HFF-Myc (cell line): ENCODE data around the gene KIRREL3.

Source experiments
- DNase-seq: peaks from one replicate; pipeline ENCODE4 v3.0.0-alpha.2; 2011; ENCODE audit warnings: low read depth; ENCODE audit errors: extremely low read depth
- H3K4me3 ChIP-seq: replicated peaks from 2 replicates; pipeline ENCODE4 v1.5.1; 2011; ENCODE audit warnings: low read depth, mild to moderate bottlenecking, control low read depth, low read length
- CTCF ChIP-seq: IDR thresholded peaks from 2 replicates; pipeline ENCODE4 v1.5.1; 2012; ENCODE audit warnings: mild to moderate bottlenecking, low read depth, low read length, control low read depth; ENCODE audit errors: missing control alignments

Gene KIRREL3

GRCh38 chr11:126782810-126783209, 217.8 kb downstream of the KIRREL3 start:
- DNase-seq = no peak
- TF ChIP-seq CTCF = no peak
- H3K4me3 ChIP-seq = no peak overlapping the region

- H3K4me3 ChIP-seq = no peak overlapping the region
- DNase-seq = no peak
- no peak for TF ChIP-seq CTCF
Observed at GRCh38 chr11:126781942-126782341, 218.6 kb downstream of the KIRREL3 start.

DNA sequence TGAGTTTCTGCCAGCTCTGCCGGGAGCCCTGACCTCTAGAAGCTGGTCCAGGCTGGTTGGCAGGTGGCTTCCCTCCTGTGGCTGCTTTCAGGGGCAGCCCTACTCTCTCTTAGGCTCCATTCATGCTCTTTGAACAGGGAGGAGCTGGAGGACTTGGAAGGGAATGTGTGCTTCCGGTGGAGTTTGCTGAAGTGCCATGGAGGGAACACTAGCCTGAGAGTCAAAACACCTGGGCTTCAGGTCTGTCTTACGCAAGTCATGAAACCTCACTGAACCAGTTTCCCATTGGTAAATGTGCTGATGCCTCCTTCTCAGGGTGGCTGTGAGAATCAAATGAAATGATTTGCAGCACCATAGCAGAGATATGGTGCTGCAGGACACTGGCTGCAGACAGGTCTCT, 224.5 kb downstream of the KIRREL3 start:
- no peak for DNase-seq
- TF ChIP-seq CTCF = no peak
- no peak overlapping the region for H3K4me3 ChIP-seq

DNA sequence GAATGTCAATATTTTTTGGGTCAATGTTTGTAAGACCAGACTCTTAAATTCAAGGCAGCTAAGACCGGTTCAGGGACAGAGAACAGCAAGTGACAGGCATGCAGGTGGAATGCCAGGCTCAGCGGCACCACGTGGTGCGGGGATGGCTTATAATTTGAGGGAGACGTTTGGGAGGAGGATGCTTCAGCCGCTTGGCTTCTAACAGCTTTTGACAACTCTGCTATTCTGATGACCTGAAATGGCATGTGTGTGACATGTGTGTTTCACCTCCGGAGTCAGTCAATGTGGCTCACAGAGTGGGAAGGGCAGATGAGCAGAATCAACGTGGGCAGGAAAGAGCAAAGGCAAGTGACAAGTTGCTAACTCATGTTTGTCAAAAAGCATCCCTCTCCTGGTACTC, 228.3 kb downstream of the KIRREL3 start:
- no peak for TF ChIP-seq CTCF
- no peak overlapping the region for H3K4me3 ChIP-seq
- no peak for DNase-seq

DNA sequence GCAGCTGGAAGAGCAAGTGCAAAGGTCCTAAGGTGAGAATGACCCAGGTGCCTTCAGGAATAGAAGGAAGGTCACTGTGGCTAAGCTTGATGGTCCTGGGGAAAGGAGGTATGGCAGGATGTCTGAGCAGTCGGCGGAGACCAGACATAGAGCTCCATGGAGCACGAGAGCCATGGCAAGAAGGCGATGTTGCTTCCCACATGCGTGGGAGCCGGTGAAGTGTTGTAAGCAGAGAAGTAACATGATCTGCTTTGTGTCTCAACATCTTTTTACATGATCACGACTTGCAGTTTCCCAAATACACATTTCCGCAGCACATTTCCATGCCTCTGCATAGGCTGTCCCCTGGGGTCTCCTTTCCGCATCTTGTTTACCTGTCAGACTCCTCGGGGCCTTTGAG, 231.9 kb downstream of the KIRREL3 start:
- no peak overlapping the region for H3K4me3 ChIP-seq
- no peak for TF ChIP-seq CTCF
- no peak for DNase-seq

DNA sequence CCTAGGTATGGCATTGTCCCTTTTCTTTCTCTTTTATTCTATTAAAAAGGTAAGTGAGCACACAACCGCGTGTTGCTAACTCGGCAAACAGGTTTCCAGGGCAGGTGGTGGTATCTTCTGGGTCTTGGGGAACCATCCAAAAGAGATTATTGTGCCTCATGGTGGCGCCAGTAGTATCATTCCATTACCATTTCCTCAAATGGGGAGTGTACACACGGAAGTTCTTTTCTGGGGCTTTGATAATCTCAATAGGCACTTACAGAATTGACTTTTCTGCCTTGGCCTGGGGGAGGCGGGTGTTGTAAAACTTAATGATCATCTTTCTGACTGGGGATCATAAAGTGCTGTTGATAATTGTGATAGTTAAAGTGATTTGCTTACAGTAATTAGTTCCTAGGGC, 234.1 kb downstream of the KIRREL3 start:
- no peak for DNase-seq
- H3K4me3 ChIP-seq = no peak overlapping the region
- no peak for TF ChIP-seq CTCF

DNA sequence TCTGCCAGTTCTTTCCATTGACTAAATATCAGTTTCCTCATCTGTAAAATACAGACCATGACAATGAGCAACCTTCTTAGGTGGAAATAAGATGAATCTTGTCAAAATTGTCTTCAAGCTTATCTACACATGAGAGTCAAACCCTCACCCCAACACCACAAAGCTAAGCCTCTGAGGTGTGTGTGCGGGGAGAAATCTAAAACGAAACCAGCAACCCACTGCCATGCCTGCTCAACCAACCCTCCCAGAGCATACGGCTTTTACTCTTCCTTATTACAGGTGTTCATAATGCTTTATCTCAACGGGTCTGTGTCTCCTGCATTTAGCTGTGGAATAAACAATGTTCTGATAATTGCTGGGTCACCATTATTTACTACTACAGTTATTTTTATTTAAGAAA, 235.4 kb downstream of the KIRREL3 start:
- H3K4me3 ChIP-seq = no peak overlapping the region
- no peak for TF ChIP-seq CTCF

More for the DNA sequence above, 235.4 kb downstream of the KIRREL3 start:
- DNase-seq = no peak
